Measurements from ENCODE around the gene KRTAP5-7. TPM values are rescaled to one million over a fixed set of nuclear protein-coding genes. Genes with fewer than 3 reads are reported as not detected.

KRTAP5-7 gene
- total RNA-seq, 2 experiments from 2014 or later: not detected

GRCh38 chr11:71496421-71496820 is 30.6 kb upstream of the KRTAP5-7 start:
- no peak for TF ChIP-seq CTCF (IDR thresholded peaks at IDR 0.05)
- Mint-ChIP-seq H3K27ac (no peak overlapping the region), H3K27me3 (no peaks in the 10 kb centered on the region), H3K4me3 (no peak overlapping the region), H3K9me3 (no peaks in the 10 kb centered on the region), H3K36me3 (ENCODE audit: low read depth) (peaks cover 62% of the 10 kb centered on the region), H3K4me1 (ENCODE audit: low read depth) (no peaks in the 10 kb centered on the region)
- DNase-seq (no peak), ATAC-seq (no peak)
- POLR2A ChIA-PET: no interaction called here
- intact Hi-C loops (cut with micrococcal nuclease): no loop called here
- CTCF ChIA-PET: no interaction called here

- TF ChIP-seq CTCF (IDR thresholded peaks at IDR 0.05): no peak
- Mint-ChIP-seq H3K4me3 (no peak overlapping the region), H3K27ac (no peak overlapping the region), H3K4me1 (ENCODE audit: low read depth) (no peaks in the 10 kb centered on the region), H3K9me3 (no peaks in the 10 kb centered on the region), H3K36me3 (ENCODE audit: low read depth) (peaks cover 59% of the 10 kb centered on the region), H3K27me3 (no peaks in the 10 kb centered on the region)
- no peak for ATAC-seq
- DNase-seq: no peak
- POLR2A ChIA-PET: no interaction called here
- intact Hi-C loops (cut with micrococcal nuclease): no loop called here
- CTCF ChIA-PET: no interaction called here
These were observed 29.0 kb upstream of the KRTAP5-7 start for GRCh38 chr11:71498091-71498490.

GRCh38 chr11:71499125-71499524 is 27.9 kb upstream of the KRTAP5-7 start:
- H3K27me3 Mint-ChIP-seq: no peaks in the 10 kb centered on the region
- peaks cover 61% of the 10 kb centered on the region for H3K36me3 Mint-ChIP-seq (ENCODE audit: low read depth)
- POLR2A ChIA-PET: no interaction called here
- DNase-seq (no peak), ATAC-seq (no peak)
- H3K9me3 Mint-ChIP-seq: no peaks in the 10 kb centered on the region
- H3K27ac Mint-ChIP-seq: peak overlapping the region; percentile 57
- intact Hi-C loops (cut with micrococcal nuclease): no loop called here
- no peak overlapping the region for H3K4me3 Mint-ChIP-seq
- CTCF ChIA-PET: no interaction called here
- no peaks in the 10 kb centered on the region for H3K4me1 Mint-ChIP-seq (ENCODE audit: low read depth)
- TF ChIP-seq CTCF (IDR thresholded peaks at IDR 0.05): no peak

DNA sequence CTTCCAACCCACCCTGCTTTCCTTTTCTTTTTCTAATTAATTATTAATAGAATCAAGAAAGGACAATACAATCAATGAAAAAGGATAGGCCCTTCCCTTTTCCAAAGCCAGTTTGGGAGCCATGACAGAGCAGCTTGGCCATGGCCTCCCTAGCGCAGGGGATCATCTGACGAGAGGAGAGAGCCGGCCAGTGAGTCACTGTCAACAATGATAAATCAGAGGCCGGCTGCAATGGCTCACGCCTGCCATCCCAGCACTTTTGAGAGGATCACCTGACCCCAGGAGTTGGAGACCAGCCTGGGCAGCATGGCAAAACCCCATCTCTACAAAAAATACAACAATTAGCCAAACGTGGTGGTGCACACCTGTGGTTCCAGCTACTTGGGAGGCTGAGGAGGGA is 27.5 kb upstream of the KRTAP5-7 start:
- H3K27ac Mint-ChIP-seq: no peak overlapping the region
- intact Hi-C loops (cut with micrococcal nuclease): no loop called here
- TF ChIP-seq CTCF (IDR thresholded peaks at IDR 0.05): no peak
- ATAC-seq: no peak
- H3K4me3 Mint-ChIP-seq: no peak overlapping the region
- ChIA-PET POLR2A (no interaction called here), CTCF (no interaction called here)
- DNase-seq: no peak
- H3K36me3 Mint-ChIP-seq (ENCODE audit: low read depth): peaks cover 61% of the 10 kb centered on the region
- H3K4me1 Mint-ChIP-seq (ENCODE audit: low read depth): no peaks in the 10 kb centered on the region
- H3K27me3 Mint-ChIP-seq: no peaks in the 10 kb centered on the region
- H3K9me3 Mint-ChIP-seq: no peaks in the 10 kb centered on the region

DNA sequence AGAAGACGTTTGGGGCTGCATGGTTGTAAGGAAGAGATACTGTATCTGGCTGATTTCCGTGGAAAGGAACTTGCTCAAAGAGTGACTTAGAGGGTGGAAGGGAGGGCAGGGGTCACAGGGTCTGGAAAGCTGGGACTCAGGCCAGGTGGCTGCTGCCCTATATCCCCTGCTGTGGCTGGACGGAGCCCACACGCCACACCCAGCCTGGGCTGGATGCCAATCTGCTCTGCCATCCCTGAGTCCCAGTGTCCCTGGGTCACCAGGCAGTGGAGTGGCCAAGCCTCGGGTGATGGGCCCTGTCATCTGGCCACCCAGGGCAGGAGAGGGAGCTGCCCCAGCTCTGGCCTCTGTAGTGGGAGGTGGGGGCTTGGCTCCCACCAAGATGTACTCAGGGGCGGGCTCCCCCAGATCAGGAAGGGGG is 26.5 kb upstream of the KRTAP5-7 start:
- ATAC-seq: no peak
- intact Hi-C loops (cut with micrococcal nuclease): no loop called here
- CTCF ChIA-PET: no interaction called here
- no peak for DNase-seq
- Mint-ChIP-seq H3K9me3 (no peaks in the 10 kb centered on the region), H3K27ac (no peak overlapping the region), H3K27me3 (no peaks in the 10 kb centered on the region), H3K4me1 (ENCODE audit: low read depth) (no peaks in the 10 kb centered on the region), H3K4me3 (no peak overlapping the region), H3K36me3 (ENCODE audit: low read depth) (peaks cover 60% of the 10 kb centered on the region)
- no peak for TF ChIP-seq CTCF (IDR thresholded peaks at IDR 0.05)
- POLR2A ChIA-PET: no interaction called here
